ENCODE results near the gene NDUFB4. TPM values are rescaled to one million over a fixed set of nuclear protein-coding genes. Genes with fewer than 3 reads are reported as not detected.

Gene NDUFB4
- total RNA-seq, 6 experiments from 2014 or later: 69.3 to 98.9 (median 77.5) TPM

- no peak for TF ChIP-seq POLR2A (IDR thresholded peaks at IDR 0.05)
These were observed 32.6 kb upstream of the NDUFB4 start for GRCh38 chr3:120563356-120564022.

GRCh38 chr3:120566243-120566975, 29.7 kb upstream of the NDUFB4 start:
- H3K27ac ChIP-seq: no peak overlapping the region
- H3K4me1 ChIP-seq: peaks cover 0 to 7% (median 2%) of the 10 kb centered on the region in 4 donors
- H3K4me3 ChIP-seq: no peak overlapping the region
- no peaks in the 10 kb centered on the region for H3K36me3 ChIP-seq
- 51% methylated on average over 4 of the region's 4 CpGs for WGBS (ENCODE audit: insufficient coverage, low coverage, low lambda C conversion rate, missing lambda C conversion rate)
- intact Hi-C loops (cut with DNase I): no loop called here
- TF ChIP-seq CTCF (IDR thresholded peaks at IDR 0.05) (no peak), POLR2A (IDR thresholded peaks at IDR 0.05) (no peak)
- H3K27me3 ChIP-seq: no peaks in the 10 kb centered on the region
- H3K9me3 ChIP-seq: no peaks in the 10 kb centered on the region
- no peak for ATAC-seq
- no peak for DNase-seq

More at GRCh38 chr3:120563356-120564022, 32.6 kb upstream of the NDUFB4 start:
- Histone ChIP-seq H3K27ac (no peak overlapping the region), H3K9me3 (no peaks in the 10 kb centered on the region), H3K4me1 (peaks cover 0 to 7% (median 3%) of the 10 kb centered on the region in 4 donors), H3K36me3 (no peaks in the 10 kb centered on the region), H3K4me3 (no peak overlapping the region), H3K27me3 (no peaks in the 10 kb centered on the region)
- WGBS (ENCODE audit: insufficient coverage, low coverage, low lambda C conversion rate, missing lambda C conversion rate): 56% methylated on average over 2 of the region's 5 CpGs
- DNase-seq (no peak), ATAC-seq (no peak)
- intact Hi-C loops (cut with DNase I): loop anchor here in 1 of 2 donors (5.0 kb wide), 1 partner anchor 229 kb away; no protein-coding TSS in a partner anchor

- H3K4me3 ChIP-seq: peak overlapping the region in 2 of 3 donors; percentile 14 to 20
- no peaks in the 10 kb centered on the region for H3K36me3 ChIP-seq
- H3K27ac ChIP-seq: no peak overlapping the region
- H3K9me3 ChIP-seq: no peaks in the 10 kb centered on the region
- peaks cover 0 to 7% (median 2%) of the 10 kb centered on the region in 4 donors for H3K4me1 ChIP-seq
- DNase-seq (no peak), ATAC-seq (peak; percentile 87 to 93 (median 88))
- intact Hi-C loops (cut with DNase I): no loop called here
- TF ChIP-seq CTCF (IDR thresholded peaks at IDR 0.05): peak; percentile 27 to 47 (median 42)
- TF ChIP-seq POLR2A (IDR thresholded peaks at IDR 0.05): no peak
- no peaks in the 10 kb centered on the region for H3K27me3 ChIP-seq
- 37% methylated on average over 8 of the region's 8 CpGs for WGBS (ENCODE audit: insufficient coverage, low coverage, low lambda C conversion rate, missing lambda C conversion rate)
These were observed 28.6 kb upstream of the NDUFB4 start for GRCh38 chr3:120567370-120568201.

GRCh38 chr3:120568202-120568531, 28.0 kb upstream of the NDUFB4 start:
- WGBS (ENCODE audit: insufficient coverage, low coverage, low lambda C conversion rate, missing lambda C conversion rate): 56% methylated on average over 3 of the region's 3 CpGs
- Histone ChIP-seq H3K4me3 (no peak overlapping the region), H3K36me3 (no peaks in the 10 kb centered on the region), H3K27ac (no peak overlapping the region), H3K27me3 (no peaks in the 10 kb centered on the region), H3K9me3 (no peaks in the 10 kb centered on the region), H3K4me1 (peaks cover 0 to 7% (median 2%) of the 10 kb centered on the region in 4 donors)
- intact Hi-C loops (cut with DNase I): no loop called here
- no peak for TF ChIP-seq POLR2A (IDR thresholded peaks at IDR 0.05)
- DNase-seq (no peak), ATAC-seq (no peak)

- Histone ChIP-seq H3K36me3 (no peaks in the 10 kb centered on the region), H3K9me3 (no peaks in the 10 kb centered on the region), H3K27me3 (no peaks in the 10 kb centered on the region), H3K27ac (no peak overlapping the region), H3K4me1 (peaks cover 0 to 7% (median 2%) of the 10 kb centered on the region in 4 donors), H3K4me3 (no peak overlapping the region)
- TF ChIP-seq POLR2A (IDR thresholded peaks at IDR 0.05) (no peak), CTCF (IDR thresholded peaks at IDR 0.05) (no peak)
- ATAC-seq (no peak), DNase-seq (no peak)
- intact Hi-C loops (cut with DNase I): no loop called here
- WGBS (ENCODE audit: insufficient coverage, low coverage, low lambda C conversion rate, missing lambda C conversion rate): 52% methylated on average over 3 of the region's 3 CpGs
These were observed 27.5 kb upstream of the NDUFB4 start for GRCh38 chr3:120568598-120568997.

Measured in right lobe of liver (tissue), 6 donors.